Germinal center (tissue), 1 donor: ENCODE measurements around the gene GSKIP.
A peak's percentile ranks its signal among the peaks of the same experiment; 100 is the strongest.
"Not testable (repeated sequence)": the region's sequence is repeated elsewhere in the genome, so short reads cannot be mapped to it uniquely, and the experiment has no call there.

Experiments used
- DNase-seq: peaks from one replicate; pipeline ENCODE4 v3.0.0; 2012; ENCODE audit warnings: mixed read lengths, low spot score

GSKIP gene

DNA sequence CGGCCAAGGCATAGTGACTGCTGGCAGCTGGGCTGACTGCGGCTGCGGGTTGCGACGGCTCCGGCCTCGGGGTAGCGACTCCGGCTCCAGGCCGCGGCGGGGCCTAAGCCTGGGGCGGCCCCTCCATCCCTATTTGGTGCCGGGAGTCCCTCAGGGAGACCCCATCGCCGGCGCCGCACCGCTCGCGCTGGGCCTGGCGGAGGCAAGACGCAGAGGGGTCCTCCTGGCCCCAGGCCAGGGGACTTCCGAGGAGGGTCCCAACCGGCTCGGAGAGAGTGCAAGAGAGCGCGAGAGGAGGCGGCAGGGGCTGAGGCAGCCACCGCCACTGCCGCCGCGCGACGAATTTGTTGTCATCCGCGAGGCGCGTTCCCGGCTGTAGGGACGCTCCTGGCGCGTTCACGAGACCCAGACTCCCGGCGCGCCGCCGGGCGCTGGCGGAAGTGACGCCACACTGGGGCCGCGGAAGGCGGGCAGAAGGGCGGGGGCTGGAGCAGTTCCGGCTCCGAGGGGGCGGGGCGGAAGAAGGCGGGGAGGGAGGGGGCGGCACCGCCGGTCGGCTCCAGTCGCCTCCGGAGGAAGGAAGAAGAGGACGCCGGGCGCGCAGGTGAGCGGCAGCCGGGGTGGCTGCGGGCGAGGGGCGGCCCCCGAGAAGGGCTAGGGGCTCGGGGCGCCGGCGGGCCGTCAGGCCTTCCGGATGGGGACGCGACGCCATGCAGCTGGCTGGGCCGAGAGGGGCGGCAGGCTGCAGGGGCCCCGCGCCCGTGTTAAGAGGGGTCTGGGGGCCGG, at the start of gene GSKIP, which contains the start of gene ATG2B:
Gene GSKIP (plus strand): TSS at position 562 of the 786 bp plus-strand sequence. CDS start 18,722 bp downstream, outside the sequence.
Gene ATG2B (minus strand): TSS at position 377 of the 786 bp plus-strand sequence. CDS start 365 bp downstream, at position 12.
- peak; percentile 94 for DNase-seq

DNA sequence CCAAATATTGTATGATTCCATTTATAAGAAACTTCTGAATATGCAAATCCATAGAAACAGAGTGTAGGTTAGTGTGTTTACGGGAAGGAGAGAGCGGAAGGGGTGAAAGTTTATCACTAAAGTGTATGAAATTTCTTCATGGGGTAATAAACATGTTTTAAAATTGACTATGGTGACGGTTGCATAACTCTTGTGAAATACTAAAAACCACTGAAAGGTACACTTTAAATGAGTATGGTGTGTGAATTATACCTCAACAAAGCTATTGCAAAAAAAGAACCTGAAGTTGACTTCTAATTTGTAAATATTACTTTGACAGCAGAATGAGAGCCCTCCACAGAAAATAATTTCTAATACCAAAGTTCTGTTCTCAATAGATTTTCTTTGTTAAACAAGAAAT, 47.2 kb upstream of the GSKIP start:
- DNase-seq: no peak

GRCh38 chr14:96318836-96319235, 44.5 kb upstream of the GSKIP start:
- no peak for DNase-seq

GRCh38 chr14:96320605-96321004, 42.7 kb upstream of the GSKIP start:
- no peak for DNase-seq

DNA sequence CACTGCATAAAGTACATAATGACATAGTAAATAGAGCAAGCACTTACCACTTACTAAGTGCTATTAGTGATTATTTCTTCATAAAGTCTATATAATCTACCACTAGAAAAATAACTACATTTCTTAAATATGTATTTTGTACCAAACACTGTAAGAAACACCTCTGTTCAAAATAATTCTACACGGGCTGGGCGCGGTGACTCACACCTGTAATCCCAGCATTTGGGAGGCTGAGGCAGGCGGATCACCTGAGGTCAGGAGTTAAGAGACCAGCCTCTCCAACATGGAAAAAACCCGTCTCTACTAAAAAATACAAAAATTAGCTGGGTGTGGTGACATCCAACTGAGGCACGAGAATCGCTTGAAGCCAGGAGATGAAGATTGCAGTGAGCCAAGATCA, 39.1 kb upstream of the GSKIP start:
- no peak for DNase-seq

GRCh38 chr14:96338551-96338950, 24.8 kb upstream of the GSKIP start:
- no peak for DNase-seq

GRCh38 chr14:96341323-96341722, 22.0 kb upstream of the GSKIP start:
- DNase-seq: no peak

DNA sequence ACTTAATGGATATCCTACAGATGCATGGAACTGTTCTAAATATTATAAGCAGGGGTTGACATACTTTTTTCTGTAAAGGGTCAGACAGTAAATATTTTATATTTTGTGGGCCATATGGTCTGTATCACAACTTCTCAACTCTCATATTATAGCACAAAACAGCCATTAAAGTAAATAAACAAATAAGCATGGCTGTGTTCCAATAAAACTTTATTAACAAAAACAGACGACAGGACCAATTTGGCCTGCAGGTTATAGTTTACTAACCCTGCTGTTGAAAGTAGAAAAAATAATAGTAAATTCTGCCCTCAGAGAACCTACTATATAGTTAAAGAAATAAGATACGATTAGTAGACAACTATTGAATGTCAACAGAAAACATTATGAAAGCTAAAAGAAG, 17.7 kb upstream of the GSKIP start:
- DNase-seq: no peak

DNA sequence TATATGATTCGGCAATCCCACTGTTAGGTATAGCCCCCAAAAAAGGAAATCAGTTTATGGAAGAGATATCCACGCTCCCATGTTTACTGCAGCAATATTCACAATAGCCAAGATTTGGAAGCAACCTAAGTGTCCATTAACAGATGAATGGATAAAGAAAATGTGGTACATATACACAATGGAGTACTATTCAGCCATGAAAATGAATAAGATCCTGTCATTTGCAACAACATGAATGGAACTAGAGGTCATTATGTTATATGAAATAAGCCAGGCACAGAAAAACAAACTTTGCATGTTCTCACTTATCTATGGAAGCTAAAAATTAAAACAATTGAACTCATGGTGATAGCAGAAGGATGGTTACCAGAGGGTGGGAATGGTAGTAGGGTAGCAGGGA, 15.4 kb upstream of the GSKIP start:
- not testable (repeated sequence) for DNase-seq

DNA sequence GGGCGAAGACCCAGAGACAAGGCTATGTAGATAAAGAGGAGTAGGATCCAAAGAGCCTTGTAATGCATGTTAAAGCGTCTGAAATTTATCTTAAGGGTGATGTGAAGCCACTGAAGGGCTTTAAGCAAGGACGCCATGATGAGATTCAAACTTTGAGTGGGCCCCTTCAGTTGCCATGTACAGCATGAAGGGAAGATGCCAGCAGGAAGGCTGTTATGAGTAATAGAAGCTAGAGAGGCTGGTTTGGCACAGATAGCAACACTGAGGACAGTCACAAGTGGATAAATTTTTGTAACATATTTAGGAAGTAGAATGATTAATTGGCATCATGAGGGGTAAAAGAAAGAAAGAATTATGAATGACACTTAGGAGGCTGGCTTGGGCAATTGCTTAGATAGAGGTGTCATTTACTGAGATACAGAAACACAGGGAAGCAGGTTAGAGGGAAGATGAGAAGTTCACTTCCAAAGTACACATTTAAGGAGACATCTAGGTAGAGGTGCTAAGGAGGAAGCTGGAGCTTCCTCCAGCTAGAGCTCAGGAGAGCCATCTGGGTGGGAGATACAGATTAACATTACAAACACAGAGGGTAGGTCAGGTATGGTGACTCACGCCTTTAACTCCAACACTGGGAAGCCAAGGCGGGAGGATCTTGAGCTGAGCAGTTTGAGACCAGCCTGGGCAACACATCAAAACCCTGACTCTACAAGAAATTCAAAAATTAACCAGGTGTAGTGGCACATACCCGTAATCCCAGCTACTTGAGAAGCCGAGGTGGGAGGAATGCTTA, 13.8 kb upstream of the GSKIP start:
- no peak for DNase-seq

- DNase-seq: no peak
Observed at GRCh38 chr14:96351986-96352385, 11.3 kb upstream of the GSKIP start.

DNA sequence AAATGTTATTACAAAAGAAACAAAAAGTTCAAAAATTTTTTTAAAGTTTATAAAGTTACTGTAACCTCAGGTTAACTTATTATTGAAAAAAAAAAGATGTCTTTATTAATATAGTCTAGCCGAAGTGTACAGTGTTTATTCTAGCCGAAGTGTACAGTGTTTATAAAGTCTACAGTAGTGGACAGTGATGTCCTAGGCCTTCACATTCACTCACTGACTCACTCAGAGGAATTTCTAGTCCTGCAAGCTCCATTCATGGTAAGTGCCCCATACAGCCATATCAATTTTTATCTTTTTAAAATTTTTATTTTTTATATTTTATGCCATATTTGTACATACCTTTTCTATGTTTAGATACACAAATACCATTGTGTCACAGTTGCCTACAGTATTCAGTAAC, 10.6 kb upstream of the GSKIP start:
- no peak for DNase-seq

- DNase-seq: no peak
Observed at GRCh38 chr14:96354246-96354645, 9.1 kb upstream of the GSKIP start.

DNA sequence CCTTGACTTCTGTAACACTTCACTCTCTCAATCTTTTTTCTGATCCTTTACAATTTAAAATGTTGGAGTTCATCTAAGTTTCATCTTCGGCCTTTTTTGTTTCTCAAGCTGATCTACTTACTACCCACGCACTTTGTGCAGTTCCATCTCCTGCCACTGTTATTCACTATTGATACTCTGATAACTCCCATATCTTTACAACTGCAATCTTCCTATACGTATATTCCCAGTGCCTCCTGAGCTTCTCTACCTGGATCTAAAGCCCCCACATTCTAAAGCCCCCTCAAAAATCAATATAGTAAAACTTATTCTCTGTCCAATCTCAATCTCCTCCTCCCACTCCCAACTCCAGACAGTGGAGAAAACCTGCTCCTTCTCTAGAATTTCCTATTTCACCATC, 6.1 kb upstream of the GSKIP start:
- no peak for DNase-seq

DNA sequence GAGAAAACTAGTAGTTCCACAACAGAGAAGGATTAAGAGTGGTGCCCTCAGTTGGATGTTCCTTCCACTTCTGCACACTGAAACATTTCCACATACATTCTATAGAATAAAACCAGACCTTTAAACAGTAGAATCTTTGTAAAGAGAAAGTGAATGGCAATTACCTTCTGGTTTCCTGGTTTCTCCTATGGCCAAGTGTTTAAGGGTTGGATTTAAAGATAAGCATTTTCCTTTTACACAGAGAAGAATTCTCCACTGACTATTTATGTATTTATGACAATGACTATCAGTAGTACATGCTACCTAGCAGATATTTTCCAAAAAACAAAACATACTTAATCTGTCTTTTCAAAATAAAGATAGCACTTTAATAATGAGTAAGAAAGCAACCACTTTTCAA, 3.4 kb upstream of the GSKIP start:
- no peak for DNase-seq

GRCh38 chr14:96362071-96362964, 1.0 kb upstream of the GSKIP start:
- peak; percentile 17 for DNase-seq

- DNase-seq: peak; percentile 30
Observed at GRCh38 chr14:96363751-96364336, 518 bp downstream of the GSKIP start.

DNA sequence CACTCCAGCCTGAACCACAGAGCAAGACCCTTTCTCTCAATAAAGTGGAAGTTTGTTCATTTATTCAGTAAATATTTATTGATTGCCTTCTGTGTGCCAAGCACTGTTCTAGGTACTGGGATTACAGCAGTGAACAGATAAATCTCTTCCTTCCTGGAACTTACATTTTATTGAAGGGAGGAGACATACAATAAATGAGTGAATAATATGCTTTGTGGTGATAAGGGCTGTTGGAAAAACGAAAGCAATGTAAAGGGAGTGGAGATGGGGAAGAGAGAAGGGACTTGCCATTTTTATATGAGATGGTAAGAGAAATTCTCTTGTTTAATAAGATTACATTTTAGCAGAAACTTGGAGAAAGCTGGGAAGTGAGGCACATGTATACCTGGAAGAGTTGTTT, 1.6 kb downstream of the GSKIP start:
- DNase-seq: no peak

DNA sequence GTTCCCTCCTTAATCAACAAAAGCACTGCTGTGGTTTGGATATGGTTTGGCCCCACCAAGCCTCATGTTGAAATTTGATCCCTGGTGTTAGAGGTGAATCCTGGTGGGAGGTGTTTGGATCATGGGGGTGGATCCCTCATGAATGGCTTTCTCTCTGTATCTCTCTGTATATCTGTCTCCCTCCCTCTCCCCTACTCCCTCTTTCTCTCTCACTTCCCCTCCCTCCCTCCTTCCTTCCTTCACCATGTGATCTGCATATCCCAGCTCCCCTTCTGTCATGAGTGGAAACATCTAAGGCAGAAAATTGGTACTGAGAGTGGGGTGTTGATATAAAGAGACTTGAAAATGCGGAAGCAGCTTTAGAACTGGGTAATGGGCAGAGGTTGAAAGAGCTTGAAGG, 5.2 kb downstream of the GSKIP start:
- no peak for DNase-seq

GRCh38 chr14:96370528-96370927, 7.2 kb downstream of the GSKIP start:
- no peak for DNase-seq

DNA sequence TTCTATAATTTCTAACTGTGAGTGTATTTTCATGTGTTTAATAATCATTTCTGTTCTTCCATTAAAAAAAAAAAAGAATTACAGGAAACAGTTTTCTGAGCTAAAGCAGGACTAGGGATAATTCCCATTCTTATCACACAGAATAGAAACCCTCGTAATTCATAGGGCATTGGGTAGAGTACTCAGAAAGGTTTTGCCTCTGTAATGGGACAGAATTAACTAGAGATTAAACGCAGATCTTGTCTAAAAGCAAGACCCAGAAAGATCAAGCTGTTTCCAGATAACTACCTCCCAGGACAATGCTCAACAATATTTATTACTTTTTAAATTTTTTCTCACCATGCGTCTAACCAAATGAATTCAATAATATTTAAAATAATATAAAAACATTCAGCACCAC, 10.2 kb downstream of the GSKIP start:
- DNase-seq: no peak

- DNase-seq: no peak
Observed at GRCh38 chr14:96376093-96376492, 12.8 kb downstream of the GSKIP start.
